CD8-positive, alpha-beta memory T cell (primary cell): ENCODE data around the gene INO80C. TPM values are rescaled to one million over a fixed set of nuclear protein-coding genes. Genes with fewer than 3 reads are reported as not detected.
A peak's percentile ranks its signal among the peaks of the same experiment; 100 is the strongest.
"Not testable (repeated sequence)": the region's sequence is repeated elsewhere in the genome, so short reads cannot be mapped to it uniquely, and the experiment has no call there.

Experiments used
- CTCF ChIA-PET: fragments of 350-600 bp; sonication (Branson Sonifier 250); formaldehyde crosslinking; loops from one replicate; lab custom pipeline; 2021; ENCODE audit warnings: antibody characterized with exemption; lab: Charles Lee
- POLR2A ChIA-PET: fragments of 350-600 bp; sonication (Branson Sonifier 250); formaldehyde crosslinking; loops from one replicate; lab custom pipeline; 2021; ENCODE audit warnings: antibody characterized with exemption; lab: Charles Lee
- DNase-seq, 5 donors: peaks; one replicate each; pipeline versions ENCODE4 v3.0.0 to v3.0.0-alpha.2; 2020 to 2022; ENCODE audit warnings: mixed read lengths in 1 of 5
- H3K27ac ChIP-seq: one replicate; pipeline ENCODE4 v1.7.0; 2013; ENCODE audit warnings: low read depth, mild to moderate bottlenecking, low read length, moderate library complexity
- H3K27me3 ChIP-seq: 2 replicates; pipeline ENCODE4 v1.7.0; 2013; ENCODE audit warnings: low read length, mild to moderate bottlenecking; ENCODE audit not compliant: insufficient read depth, poor library complexity, severe bottlenecking
- H3K36me3 ChIP-seq: 2 replicates; pipeline ENCODE4 v1.7.0; 2013; ENCODE audit warnings: mild to moderate bottlenecking, low read length, moderate library complexity; ENCODE audit not compliant: insufficient read depth
- H3K4me1 ChIP-seq: 2 replicates; pipeline ENCODE4 v1.7.0; 2013; ENCODE audit warnings: mild to moderate bottlenecking, low read length, moderate library complexity; ENCODE audit not compliant: insufficient read depth
- H3K4me3 ChIP-seq: 2 replicates; pipeline ENCODE4 v1.7.0; 2013; ENCODE audit warnings: mild to moderate bottlenecking, low read length
- H3K9me3 ChIP-seq: 2 replicates; pipeline ENCODE4 v1.7.0; 2013; ENCODE audit warnings: mild to moderate bottlenecking, low read length
- H3K27ac Mint-ChIP-seq, 8 donors: one replicate each; pipeline ENCODE4 v1.8.0; 2020 to 2021; ENCODE audit warnings: mixed read lengths in 8 of 8, mild to moderate bottlenecking in 6 of 8, inconsistent platforms in 3 of 8, moderate library complexity in 3 of 8
- H3K27me3 Mint-ChIP-seq, 2 donors: one replicate each; pipeline ENCODE4 v1.8.0; 2020 to 2021; ENCODE audit warnings: mixed read lengths in 2 of 2, mild to moderate bottlenecking in 1 of 2, moderate library complexity in 1 of 2
- H3K36me3 Mint-ChIP-seq, 3 donors: one replicate each; pipeline ENCODE4 v1.8.0; 2020 to 2021; ENCODE audit warnings: mixed read lengths in 3 of 3, inconsistent platforms in 1 of 3, mild to moderate bottlenecking in 1 of 3
- H3K4me1 Mint-ChIP-seq, 3 donors: one replicate each; pipeline ENCODE4 v1.8.0; 2020 to 2021; ENCODE audit warnings: mixed read lengths in 3 of 3, inconsistent platforms in 1 of 3, mild to moderate bottlenecking in 1 of 3
- H3K4me3 Mint-ChIP-seq, 7 donors: one replicate each; pipeline ENCODE4 v1.8.0; 2020 to 2021; ENCODE audit warnings: mixed read lengths in 7 of 7, mild to moderate bottlenecking in 6 of 7, moderate library complexity in 4 of 7, inconsistent platforms in 2 of 7
- H3K9me3 Mint-ChIP-seq, 5 donors: one replicate each; pipeline ENCODE4 v1.8.0; 2020 to 2022; ENCODE audit warnings: mixed read lengths in 5 of 5, mild to moderate bottlenecking in 3 of 5, moderate library complexity in 2 of 5, inconsistent platforms in 1 of 5
- polyA plus RNA-seq: library from polyadenylated mRNA; unstranded; fragments of 300-500 nt; fragmentation: Illumina TruSeq; gene quantifications from one replicate; pipeline ENCODE4 v1.2.3, GENCODE V29; 2021
- total RNA-seq, 2 experiments: library from RNA; stranded (reverse); gene quantifications; one replicate each; pipeline ENCODE4 v1.2.3, GENCODE V29; 2021

The INO80C gene
- total and polyA plus RNA-seq, 3 experiments from 2014 or later, result 16.6 to 28.5 (median 27.0) TPM

GRCh38 chr18:35459997-35460396 lies 37.8 kb downstream of the INO80C start:
- POLR2A ChIA-PET, result no interaction called here

GRCh38 chr18:35458677-35459441 lies 38.9 kb downstream of the INO80C start:
- no peaks in the 10 kb centered on the region for H3K4me1 Mint-ChIP-seq
- no peaks in the 10 kb centered on the region for H3K36me3 ChIP-seq
- no peaks in the 10 kb centered on the region for H3K4me1 ChIP-seq
- CTCF ChIA-PET, result no interaction called here
- H3K27ac Mint-ChIP-seq, result no peak overlapping the region
- H3K27me3 Mint-ChIP-seq, result peaks cover 0 to 1% of the 10 kb centered on the region in 2 donors
- H3K4me3 ChIP-seq, result no peak overlapping the region
- H3K9me3 ChIP-seq, result no peaks in the 10 kb centered on the region
- no peak overlapping the region for H3K4me3 Mint-ChIP-seq
- POLR2A ChIA-PET, result no interaction called here
- no peaks in the 10 kb centered on the region for H3K9me3 Mint-ChIP-seq
- H3K27me3 ChIP-seq, result no peaks in the 10 kb centered on the region
- H3K27ac ChIP-seq, result no peak overlapping the region
- no peak for DNase-seq
- H3K36me3 Mint-ChIP-seq, result no peaks in the 10 kb centered on the region

More at GRCh38 chr18:35459997-35460396, 37.8 kb downstream of the INO80C start:
- H3K36me3 Mint-ChIP-seq, result peaks cover 0 to 3% (median 0%) of the 10 kb centered on the region in 3 donors
- Histone ChIP-seq H3K27me3 (no peaks in the 10 kb centered on the region), H3K4me1 (no peaks in the 10 kb centered on the region), H3K27ac (no peak overlapping the region), H3K4me3 (no peak overlapping the region), H3K9me3 (no peaks in the 10 kb centered on the region), H3K36me3 (no peaks in the 10 kb centered on the region)
- H3K27ac Mint-ChIP-seq, result peak overlapping the region in 1 of 8 donors; percentile 48
- H3K4me3 Mint-ChIP-seq, result no peak overlapping the region
- CTCF ChIA-PET, result no interaction called here
- no peak for DNase-seq
- no peaks in the 10 kb centered on the region for H3K4me1 Mint-ChIP-seq
- no peaks in the 10 kb centered on the region for H3K27me3 Mint-ChIP-seq
- H3K9me3 Mint-ChIP-seq, result no peaks in the 10 kb centered on the region

GRCh38 chr18:35458271-35458670 lies 39.5 kb downstream of the INO80C start:
- no peaks in the 10 kb centered on the region for H3K9me3 ChIP-seq
- H3K36me3 ChIP-seq, result no peaks in the 10 kb centered on the region
- no peaks in the 10 kb centered on the region for H3K9me3 Mint-ChIP-seq
- peaks cover 0 to 1% of the 10 kb centered on the region in 2 donors for H3K27me3 Mint-ChIP-seq
- no peaks in the 10 kb centered on the region for H3K36me3 Mint-ChIP-seq
- POLR2A ChIA-PET, result no interaction called here
- H3K27me3 ChIP-seq, result no peaks in the 10 kb centered on the region
- no peak for DNase-seq
- no peak overlapping the region for H3K27ac ChIP-seq
- CTCF ChIA-PET, result no interaction called here
- H3K27ac Mint-ChIP-seq, result no peak overlapping the region
- H3K4me3 Mint-ChIP-seq, result no peak overlapping the region
- H3K4me3 ChIP-seq, result no peak overlapping the region
- H3K4me1 ChIP-seq, result no peaks in the 10 kb centered on the region
- H3K4me1 Mint-ChIP-seq, result no peaks in the 10 kb centered on the region

- DNase-seq, result no peak
- Mint-ChIP-seq H3K9me3 (no peaks in the 10 kb centered on the region), H3K36me3 (no peaks in the 10 kb centered on the region), H3K27me3 (peaks cover 0 to 1% of the 10 kb centered on the region in 2 donors), H3K4me3 (no peak overlapping the region), H3K4me1 (no peaks in the 10 kb centered on the region), H3K27ac (no peak overlapping the region)
- H3K27me3 ChIP-seq, result no peaks in the 10 kb centered on the region
- H3K4me1 ChIP-seq, result no peaks in the 10 kb centered on the region
- CTCF ChIA-PET, result no interaction called here
- POLR2A ChIA-PET, result no interaction called here
- no peaks in the 10 kb centered on the region for H3K9me3 ChIP-seq
- H3K4me3 ChIP-seq, result no peak overlapping the region
- H3K27ac ChIP-seq, result no peak overlapping the region
- H3K36me3 ChIP-seq, result no peaks in the 10 kb centered on the region
Measured at GRCh38 chr18:35457140-35457704, 40.5 kb downstream of the INO80C start.

- Histone ChIP-seq H3K4me1 (no peaks in the 10 kb centered on the region), H3K27me3 (no peaks in the 10 kb centered on the region), H3K9me3 (no peaks in the 10 kb centered on the region), H3K27ac (no peak overlapping the region), H3K4me3 (no peak overlapping the region), H3K36me3 (no peaks in the 10 kb centered on the region)
- peaks cover 0 to 1% (median 0%) of the 10 kb centered on the region in 3 donors for H3K36me3 Mint-ChIP-seq
- no peak overlapping the region for H3K4me3 Mint-ChIP-seq
- DNase-seq, result no peak
- CTCF ChIA-PET, result no interaction called here
- peak overlapping the region in 1 of 8 donors; percentile 85 for H3K27ac Mint-ChIP-seq
- POLR2A ChIA-PET, result no interaction called here
- H3K27me3 Mint-ChIP-seq, result peaks cover 0 to 1% of the 10 kb centered on the region in 2 donors
- H3K4me1 Mint-ChIP-seq, result no peaks in the 10 kb centered on the region
- peaks cover 0 to 5% (median 0%) of the 10 kb centered on the region in 5 donors for H3K9me3 Mint-ChIP-seq
Measured at GRCh38 chr18:35455926-35456763, 41.6 kb downstream of the INO80C start.

GRCh38 chr18:35454803-35455202 lies 43.0 kb downstream of the INO80C start:
- DNase-seq, result no peak
- no peaks in the 10 kb centered on the region for H3K4me1 Mint-ChIP-seq
- H3K27ac Mint-ChIP-seq, result no peak overlapping the region
- peaks cover 1 to 3% of the 10 kb centered on the region in 2 donors for H3K27me3 Mint-ChIP-seq
- H3K27me3 ChIP-seq, result no peaks in the 10 kb centered on the region
- ChIA-PET POLR2A (no interaction called here), CTCF (no interaction called here)
- H3K9me3 Mint-ChIP-seq, result peaks cover 0 to 5% (median 0%) of the 10 kb centered on the region in 5 donors
- no peak overlapping the region for H3K4me3 Mint-ChIP-seq
- H3K9me3 ChIP-seq, result no peaks in the 10 kb centered on the region
- H3K36me3 ChIP-seq, result no peaks in the 10 kb centered on the region
- H3K36me3 Mint-ChIP-seq, result peaks cover 0 to 1% (median 0%) of the 10 kb centered on the region in 3 donors
- H3K4me3 ChIP-seq, result no peak overlapping the region
- no peak overlapping the region for H3K27ac ChIP-seq
- H3K4me1 ChIP-seq, result no peaks in the 10 kb centered on the region

GRCh38 chr18:35453065-35453464 lies 44.7 kb downstream of the INO80C start:
- not testable (repeated sequence) for H3K4me1 Mint-ChIP-seq, H3K4me3 ChIP-seq

GRCh38 chr18:35451916-35452315 lies 45.8 kb downstream of the INO80C start:
- Histone ChIP-seq H3K4me3 (no peak overlapping the region), H3K36me3 (no peaks in the 10 kb centered on the region), H3K9me3 (no peaks in the 10 kb centered on the region), H3K27ac (no peak overlapping the region), H3K27me3 (no peaks in the 10 kb centered on the region), H3K4me1 (no peaks in the 10 kb centered on the region)
- Mint-ChIP-seq H3K27me3 (peaks cover 4 to 7% of the 10 kb centered on the region in 2 donors), H3K4me3 (no peak overlapping the region), H3K4me1 (no peaks in the 10 kb centered on the region), H3K9me3 (peaks cover 0 to 5% (median 0%) of the 10 kb centered on the region in 5 donors), H3K27ac (no peak overlapping the region), H3K36me3 (peaks cover 0 to 1% (median 0%) of the 10 kb centered on the region in 3 donors)
- no peak for DNase-seq
- ChIA-PET CTCF (no interaction called here), POLR2A (no interaction called here)

More at GRCh38 chr18:35453065-35453464, 44.7 kb downstream of the INO80C start:
- H3K36me3 ChIP-seq, H3K27me3 ChIP-seq, H3K9me3 Mint-ChIP-seq, H3K36me3 Mint-ChIP-seq, CTCF ChIA-PET, H3K9me3 ChIP-seq, H3K27ac Mint-ChIP-seq, H3K27me3 Mint-ChIP-seq, POLR2A ChIA-PET, H3K27ac ChIP-seq, DNase-seq, H3K4me1 ChIP-seq, H3K4me3 Mint-ChIP-seq: not testable (repeated sequence)
